Stimulated activated CD8-positive, alpha-beta memory T cell treated with anti-CD3 and anti-CD28 coated beads, Interleukin-12 subunit alpha, Interleukin-12 subunit beta, amount 100 ng/mL, for 1 hour (primary cell): ENCODE measurements around the gene CTDNEP1.

Source experiments
- DNase-seq: peaks from one replicate; pipeline ENCODE4 v3.0.0-alpha.2; 2020; ENCODE audit warnings: low read depth

CTDNEP1 gene

GRCh38 chr17:7215136-7215638 is 36.3 kb downstream of the CTDNEP1 start:
- DNase-seq, result no peak

GRCh38 chr17:7214300-7215135 is 37.0 kb downstream of the CTDNEP1 start:
- DNase-seq, result peak; percentile 96

- DNase-seq, result no peak
Measured at GRCh38 chr17:7213895-7214299, 37.6 kb downstream of the CTDNEP1 start.

- no peak for DNase-seq
Measured at GRCh38 chr17:7211491-7212273, 39.9 kb downstream of the CTDNEP1 start.

- DNase-seq, result no peak
Measured at GRCh38 chr17:7208754-7209460, 42.6 kb downstream of the CTDNEP1 start.

- DNase-seq, result no peak
Measured at GRCh38 chr17:7208027-7208571, 43.4 kb downstream of the CTDNEP1 start.

- no peak for DNase-seq
Measured at GRCh38 chr17:7207120-7208001, 44.2 kb downstream of the CTDNEP1 start.

- DNase-seq, result no peak
Measured at GRCh38 chr17:7205561-7205960, 46.0 kb downstream of the CTDNEP1 start.

GRCh38 chr17:7204828-7205461 is 46.6 kb downstream of the CTDNEP1 start:
- DNase-seq, result peak; percentile 90

GRCh38 chr17:7204336-7204735 is 47.2 kb downstream of the CTDNEP1 start:
- no peak for DNase-seq

- no peak for DNase-seq
Measured at GRCh38 chr17:7203391-7203790, 48.1 kb downstream of the CTDNEP1 start.

- DNase-seq, result no peak
Measured at GRCh38 chr17:7196651-7197401, 54.7 kb downstream of the CTDNEP1 start.

- no peak for DNase-seq
Measured at GRCh38 chr17:7195971-7196370, 55.6 kb downstream of the CTDNEP1 start.
